B cell (primary cell): Measurements from ENCODE around the gene RPL10. TPM values are rescaled to one million over a fixed set of nuclear protein-coding genes. Genes with fewer than 3 reads are reported as not detected.

ENCODE experiments used
- ATAC-seq: fragments of 200-7000 bp; cut with Tn5 transposase; one replicate; pipeline ENCODE4 v1.10.0; 2021; ENCODE audit warnings: low read depth, mild to moderate bottlenecking, moderate number of reproducible peaks, moderate library complexity
- CTCF ChIA-PET: fragments of 350-600 bp; sonication (Branson Sonifier 250); formaldehyde crosslinking; loops from one replicate; lab custom pipeline; 2021; ENCODE audit warnings: antibody characterized with exemption, inconsistent platforms; lab: Charles Lee
- POLR2A ChIA-PET: fragments of 350-600 bp; sonication (Branson Sonifier 250); formaldehyde crosslinking; loops from one replicate; lab custom pipeline; 2021; ENCODE audit warnings: antibody characterized with exemption; lab: Charles Lee
- DNase-seq: peaks from one replicate; pipeline ENCODE4 v3.0.0; 2013
- H2AFZ ChIP-seq: 2 replicates; pipeline ENCODE4 v1.6.1; 2012; ENCODE audit warnings: mild to moderate bottlenecking, low read depth, low read length; ENCODE audit not compliant: insufficient read depth, poor library complexity, severe bottlenecking
- H3K27ac ChIP-seq, 2 donors: 1 replicate in 1 of 2; 2 replicates in 1 of 2; pipeline ENCODE4 v1.5.1; 2012 to 2013; ENCODE audit warnings: low read length in 2 of 2, mild to moderate bottlenecking in 2 of 2, moderate library complexity in 1 of 2
- H3K27me3 ChIP-seq, 4 experiments: fragments of 200-600 bp in 1 of 4; sonication (generic) in 1 of 4; replicated peaks in 1 of 4; 1 replicate in 2 of 4; 2 replicates in 2 of 4; pipeline versions ENCODE4 v1.6.1 to v1.7.0; 2013 to 2016; ENCODE audit warnings: low read length in 3 of 4, mild to moderate bottlenecking in 2 of 4, mixed read lengths in 1 of 4, moderate library complexity in 1 of 4; ENCODE audit not compliant: insufficient read depth in 4 of 4, control insufficient read depth in 3 of 4; ENCODE audit errors: control extremely low read depth in 1 of 4
- H3K36me3 ChIP-seq, 2 experiments: replicated peaks in 1 of 2; 1 replicate in 1 of 2; 2 replicates in 1 of 2; pipeline versions ENCODE4 v1.6.1 to v1.7.1; 2013; ENCODE audit warnings: low read length in 1 of 2; ENCODE audit not compliant: insufficient read depth in 2 of 2, control insufficient read depth in 1 of 2; ENCODE audit errors: control extremely low read depth in 1 of 2, extremely low read depth in 1 of 2
- H3K4me1 ChIP-seq, 2 donors: fragments of 200-600 bp in 1 of 2; sonication (generic) in 1 of 2; 1 replicate in 1 of 2; 2 replicates in 1 of 2; pipeline versions ENCODE4 v1.5.1 to v1.6.1; 2013 to 2017; ENCODE audit warnings: low read length in 2 of 2; ENCODE audit not compliant: control insufficient read depth in 2 of 2, insufficient read depth in 2 of 2
- H3K4me2 ChIP-seq: replicated peaks from 2 replicates; pipeline ENCODE3; 2012; ENCODE audit warnings: mild to moderate bottlenecking, low read depth, low read length; ENCODE audit not compliant: poor library complexity, severe bottlenecking
- H3K4me3 ChIP-seq, 5 experiments: fragments of 200-600 bp in 1 of 5; sonication (generic) in 1 of 5; 1 replicate in 3 of 5; 2 replicates in 2 of 5; pipeline versions ENCODE4 v1.5.1 to v1.7.0; 2011 to 2016; ENCODE audit warnings: low read length in 4 of 5, mild to moderate bottlenecking in 4 of 5, low read depth in 2 of 5, control low read depth in 1 of 5, moderate library complexity in 1 of 5; ENCODE audit not compliant: insufficient read depth in 1 of 5; ENCODE audit errors: control extremely low read depth in 1 of 5, extremely low read depth in 1 of 5
- H3K79me2 ChIP-seq: fragments of 200-600 bp; sonication (generic); one replicate; pipeline ENCODE4 v1.6.0; 2016; ENCODE audit warnings: low read length; ENCODE audit not compliant: control insufficient read depth, insufficient read depth
- H3K9ac ChIP-seq: fragments of 200-600 bp; sonication (generic); 2 replicates; pipeline ENCODE4 v1.6.1; 2017; ENCODE audit warnings: mild to moderate bottlenecking, low read length, moderate library complexity
- H3K9me3 ChIP-seq, 3 donors: one replicate each; pipeline versions ENCODE4 v1.6.1 to v1.7.1; 2013; ENCODE audit warnings: low read length in 2 of 3; ENCODE audit not compliant: control insufficient read depth in 2 of 3, insufficient read depth in 1 of 3; ENCODE audit errors: control extremely low read depth in 1 of 3
- H4K20me1 ChIP-seq: 2 replicates; pipeline ENCODE4 v1.6.0; 2012; ENCODE audit warnings: mild to moderate bottlenecking, low read length; ENCODE audit not compliant: insufficient read depth, control insufficient read depth, poor library complexity, severe bottlenecking
- H3K27ac Mint-ChIP-seq: one replicate; pipeline ENCODE4 v1.8.0; 2021; ENCODE audit warnings: mixed read lengths
- H3K27me3 Mint-ChIP-seq: one replicate; pipeline ENCODE4 v1.8.0; 2021; ENCODE audit warnings: mixed read lengths
- H3K4me1 Mint-ChIP-seq: one replicate; pipeline ENCODE4 v1.8.0; 2021; ENCODE audit warnings: mixed read lengths
- H3K4me3 Mint-ChIP-seq: one replicate; pipeline ENCODE4 v1.8.0; 2021; ENCODE audit warnings: mixed read lengths
- H3K9me3 Mint-ChIP-seq: one replicate; pipeline ENCODE4 v1.8.0; 2022; ENCODE audit warnings: mixed read lengths; ENCODE audit not compliant: insufficient read depth
- EZH2 ChIP-seq: IDR thresholded peaks from 2 replicates; pipeline ENCODE4 v1.6.1; 2012; ENCODE audit warnings: borderline replicate concordance, low read depth, mild to moderate bottlenecking, moderate library complexity, low read length; ENCODE audit not compliant: insufficient read depth, poor library complexity, severe bottlenecking
- WGBS: methylation state at CpG from one replicate; pipeline ENCODE4 v1.1.5; 2013; ENCODE audit warnings: missing lambda C conversion rate; ENCODE audit not compliant: insufficient coverage; 5-methylcytosine and 5-hydroxymethylcytosine counted together
- intact Hi-C: fragments of 100-400 bp; cut with micrococcal nuclease; formaldehyde crosslinking; loops from one replicate; pipeline ENCODE4 v1.10.0; 2022
- polyA plus RNA-seq: library from polyadenylated mRNA; depleted of rRNA; stranded (reverse); fragments of >200 nt; gene quantifications from 2 replicates; pipeline ENCODE4 v1.2.3, GENCODE V29; 2012
- total RNA-seq, 2 donors: library from RNA; stranded (reverse); fragments of 120-200 nt in 1 of 2; gene quantifications; 1 replicate in 1 of 2; 2 replicates in 1 of 2; pipeline versions ENCODE4 v1.2.3 to v1.2.4, GENCODE V29; 2013 to 2022
- TF ChIP-seq, protein P1 (sequence below): fragments of 200-600 bp; IDR thresholded peaks from one replicate; pipeline ENCODE4 v1.8.0; 2022; ENCODE audit warnings: antibody characterized with exemption, mild to moderate bottlenecking

RPL10 gene
- total and polyA plus RNA-seq, 2 donors (not counting 1 experiment from before 2014, with no cell fraction given), result 4,073 to 16,482 TPM

DNA sequence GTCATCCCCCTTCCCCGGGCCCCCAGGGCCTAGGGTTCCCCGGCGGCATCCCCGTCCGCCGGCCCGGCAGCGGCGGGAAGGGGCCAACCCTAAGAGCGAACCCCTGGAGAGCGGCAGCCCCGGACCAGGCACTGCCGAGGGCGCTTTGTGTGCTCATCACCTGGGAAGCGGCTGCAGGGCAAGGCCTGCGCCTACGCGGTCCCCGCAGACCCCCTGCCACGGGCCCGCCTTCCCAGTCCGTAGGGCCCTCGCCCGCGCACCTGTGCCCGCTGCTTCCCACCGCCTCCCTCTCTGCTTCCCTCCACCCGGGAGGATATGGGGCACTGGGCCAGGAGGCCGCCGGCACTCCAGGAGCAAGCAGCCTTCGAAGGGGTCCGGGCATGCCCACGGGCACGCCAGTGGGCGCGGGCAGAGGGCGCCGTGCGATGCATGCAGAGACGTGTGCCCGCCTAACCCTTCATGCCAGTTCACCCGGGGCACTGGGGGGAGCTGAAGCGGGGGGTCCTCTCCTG is 26.3 kb upstream of the RPL10 start:
- no peaks in the 10 kb centered on the region for H3K9me3 ChIP-seq
- TF ChIP-seq, protein P1, sequence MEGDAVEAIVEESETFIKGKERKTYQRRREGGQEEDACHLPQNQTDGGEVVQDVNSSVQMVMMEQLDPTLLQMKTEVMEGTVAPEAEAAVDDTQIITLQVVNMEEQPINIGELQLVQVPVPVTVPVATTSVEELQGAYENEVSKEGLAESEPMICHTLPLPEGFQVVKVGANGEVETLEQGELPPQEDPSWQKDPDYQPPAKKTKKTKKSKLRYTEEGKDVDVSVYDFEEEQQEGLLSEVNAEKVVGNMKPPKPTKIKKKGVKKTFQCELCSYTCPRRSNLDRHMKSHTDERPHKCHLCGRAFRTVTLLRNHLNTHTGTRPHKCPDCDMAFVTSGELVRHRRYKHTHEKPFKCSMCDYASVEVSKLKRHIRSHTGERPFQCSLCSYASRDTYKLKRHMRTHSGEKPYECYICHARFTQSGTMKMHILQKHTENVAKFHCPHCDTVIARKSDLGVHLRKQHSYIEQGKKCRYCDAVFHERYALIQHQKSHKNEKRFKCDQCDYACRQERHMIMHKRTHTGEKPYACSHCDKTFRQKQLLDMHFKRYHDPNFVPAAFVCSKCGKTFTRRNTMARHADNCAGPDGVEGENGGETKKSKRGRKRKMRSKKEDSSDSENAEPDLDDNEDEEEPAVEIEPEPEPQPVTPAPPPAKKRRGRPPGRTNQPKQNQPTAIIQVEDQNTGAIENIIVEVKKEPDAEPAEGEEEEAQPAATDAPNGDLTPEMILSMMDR, result no peak
- no peak for TF ChIP-seq EZH2
- ChIA-PET POLR2A (interaction anchor here (0.7 to 1.1 kb wide), 2 partner anchors 7 to 69 kb away, joined by 3 to 8 read pairs; partner anchors contain the start of gene EMD), CTCF (no interaction called here)
- ATAC-seq (no peak), DNase-seq (no peak)
- H3K36me3 ChIP-seq, result peaks cover 0 to 12% of the 10 kb centered on the region in 2 experiments
- H3K27me3 ChIP-seq, result no peaks in the 10 kb centered on the region
- H2AFZ ChIP-seq, result peak overlapping the region; percentile 49
- H3K79me2 ChIP-seq, result peaks cover 37% of the 10 kb centered on the region
- H3K4me2 ChIP-seq, result peak overlapping the region; percentile 80
- peaks cover 7% of the 10 kb centered on the region for H4K20me1 ChIP-seq
- peak overlapping the region; percentile 77 for H3K4me3 Mint-ChIP-seq
- H3K4me3 ChIP-seq, result peak overlapping the region in 4 of 5 experiments; percentile 46 to 56 (median 52)
- no peak overlapping the region for H3K27ac Mint-ChIP-seq
- H3K9ac ChIP-seq, result peak overlapping the region; percentile 53
- intact Hi-C loops, result loop anchor here (1.0 to 10.0 kb wide), 4 partner anchors 7 to 445 kb away; partner anchors contain the start of genes ARHGAP4, EMD, FAM3A and MECP2
- WGBS, result 7% methylated on average over 31 of the region's 43 CpGs
- peaks cover 26% of the 10 kb centered on the region for H3K4me1 Mint-ChIP-seq
- H3K27me3 Mint-ChIP-seq, result no peaks in the 10 kb centered on the region
- peaks cover 32 to 54% of the 10 kb centered on the region in 2 donors for H3K4me1 ChIP-seq
- H3K9me3 Mint-ChIP-seq, result no peaks in the 10 kb centered on the region
- peak overlapping the region; percentile 55 to 60 for H3K27ac ChIP-seq

- H2AFZ ChIP-seq, result no peak overlapping the region
- no peaks in the 10 kb centered on the region for H3K27me3 Mint-ChIP-seq
- ChIA-PET CTCF (interaction anchor here (0.8 to 3.2 kb wide), 11 partner anchors 7 to 231 kb away, joined by 3 to 45 read pairs (median 4); partner anchors contain the start of genes ATP6AP1 and RPL10), POLR2A (interaction anchor here (0.7 kb wide), 2 partner anchors 69 to 154 kb away, joined by 3 read pairs; no protein-coding TSS in a partner anchor)
- peaks cover 5% of the 10 kb centered on the region for H4K20me1 ChIP-seq
- no peak overlapping the region for H3K27ac Mint-ChIP-seq
- H3K79me2 ChIP-seq, result peaks cover 30% of the 10 kb centered on the region
- H3K4me1 Mint-ChIP-seq, result peaks cover 30% of the 10 kb centered on the region
- no peak for TF ChIP-seq EZH2
- TF ChIP-seq, protein P1, result no peak
- peaks cover 0 to 4% of the 10 kb centered on the region in 2 experiments for H3K36me3 ChIP-seq
- H3K4me3 Mint-ChIP-seq, result peak overlapping the region; percentile 77
- ATAC-seq (no peak), DNase-seq (no peak)
- no peak overlapping the region for H3K27ac ChIP-seq
- intact Hi-C loops, result loop anchor here (5.0 to 10.0 kb wide), 2 partner anchors 145 to 278 kb away; partner anchors contain the start of genes FAM3A and MECP2
- H3K27me3 ChIP-seq, result no peaks in the 10 kb centered on the region
- H3K4me1 ChIP-seq, result peaks cover 31 to 52% of the 10 kb centered on the region in 2 donors
- no peaks in the 10 kb centered on the region for H3K9me3 ChIP-seq
- no CpG with 5 or more reads among the region's 5 CpGs for WGBS
- H3K9me3 Mint-ChIP-seq, result no peaks in the 10 kb centered on the region
- peak overlapping the region; percentile 80 for H3K4me2 ChIP-seq
- no peak overlapping the region for H3K9ac ChIP-seq
- H3K4me3 ChIP-seq, result no peak overlapping the region
Measured at GRCh38 chrX:154372612-154373022, 25.6 kb upstream of the RPL10 start.
